ENCODE measurements around the gene OAS3.

Gene OAS3

GRCh38 chr12:112967858-112968257 is 29.6 kb downstream of the OAS3 start:
- Histone ChIP-seq H4K20me1 (no peaks in the 10 kb centered on the region), H3K4me2 (no peak overlapping the region), H3K9ac (no peak overlapping the region), H3K36me3 (peaks cover 58% of the 10 kb centered on the region), H3K27me3 (no peaks in the 10 kb centered on the region), H3K4me3 (no peak overlapping the region), H3K9me3 (no peaks in the 10 kb centered on the region), H3K27ac (no peak overlapping the region), H3K4me1 (peaks cover 31% of the 10 kb centered on the region)
- no peak for TF ChIP-seq Cebpa-rat (IDR thresholded peaks at IDR 0.05)

DNA sequence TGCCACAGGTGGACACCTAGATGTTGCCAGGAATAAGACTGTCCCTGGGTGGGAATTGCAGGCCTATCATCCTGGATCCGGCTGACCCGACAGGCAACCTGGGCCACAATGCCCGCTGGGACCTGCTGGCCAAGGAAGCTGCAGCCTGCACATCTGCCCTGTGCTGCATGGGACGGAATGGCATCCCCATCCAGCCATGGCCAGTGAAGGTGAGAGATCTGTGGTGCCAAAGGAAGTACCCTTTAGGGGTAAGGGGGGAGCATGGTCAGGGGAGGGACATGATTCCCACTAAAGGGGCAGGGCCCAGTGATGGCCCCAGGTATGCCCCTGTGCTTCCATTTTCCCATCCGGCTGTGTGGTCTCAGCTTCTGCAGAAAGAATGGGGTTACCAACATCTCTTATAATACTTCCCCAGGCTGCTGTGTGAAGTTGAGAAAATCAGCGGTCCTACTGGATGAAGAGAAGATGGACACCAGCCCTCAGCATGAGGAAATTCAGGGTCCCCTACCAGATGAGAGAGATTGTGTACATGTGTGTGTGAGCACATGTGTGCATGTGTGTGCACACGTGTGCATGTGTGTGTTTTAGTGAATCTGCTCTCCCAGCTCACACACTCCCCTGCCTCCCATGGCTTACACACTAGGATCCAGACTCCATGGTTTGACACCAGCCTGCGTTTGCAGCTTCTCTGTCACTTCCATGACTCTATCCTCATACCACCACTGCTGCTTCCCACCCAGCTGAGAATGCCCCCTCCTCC is 31.5 kb downstream of the OAS3 start:
- H3K4me2 ChIP-seq = peak overlapping the region; percentile 80; the same call in 1 of the 2 replicates
- H3K27me3 ChIP-seq = no peaks in the 10 kb centered on the region
- H3K9ac ChIP-seq = no peak overlapping the region
- no peaks in the 10 kb centered on the region for H4K20me1 ChIP-seq
- TF ChIP-seq Cebpa-rat (IDR thresholded peaks at IDR 0.05) = no peak
- peaks cover 41% of the 10 kb centered on the region for H3K4me1 ChIP-seq
- no peak overlapping the region for H3K27ac ChIP-seq
- H3K4me3 ChIP-seq = no peak overlapping the region
- no peaks in the 10 kb centered on the region for H3K9me3 ChIP-seq
- peaks cover 39% of the 10 kb centered on the region for H3K36me3 ChIP-seq

DNA sequence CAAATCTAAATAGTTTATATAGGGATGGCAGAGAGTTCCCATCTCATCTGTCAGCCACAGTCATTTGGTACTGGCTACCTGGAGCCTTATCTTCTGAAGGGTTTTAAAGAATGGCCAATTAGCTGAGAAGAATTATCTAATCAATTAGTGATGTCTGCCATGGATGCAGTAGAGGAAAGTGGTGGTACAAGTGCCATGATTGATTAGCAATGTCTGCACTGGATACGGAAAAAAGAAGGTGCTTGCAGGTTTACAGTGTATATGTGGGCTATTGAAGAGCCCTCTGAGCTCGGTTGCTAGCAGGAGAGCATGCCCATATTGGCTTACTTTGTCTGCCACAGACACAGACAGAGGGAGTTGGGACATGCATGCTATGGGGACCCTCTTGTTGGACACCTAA is 32.1 kb downstream of the OAS3 start:
- H4K20me1 ChIP-seq = no peaks in the 10 kb centered on the region
- TF ChIP-seq Cebpa-rat (IDR thresholded peaks at IDR 0.05) = no peak
- no peak overlapping the region for H3K4me3 ChIP-seq
- H3K27ac ChIP-seq = no peak overlapping the region; the same call in 1 of the 2 replicates
- H3K36me3 ChIP-seq = peaks cover 33% of the 10 kb centered on the region
- H3K27me3 ChIP-seq = no peaks in the 10 kb centered on the region
- H3K4me1 ChIP-seq = peaks cover 41% of the 10 kb centered on the region
- H3K4me2 ChIP-seq = peak overlapping the region; percentile 80
- H3K9me3 ChIP-seq = no peaks in the 10 kb centered on the region
- H3K9ac ChIP-seq = no peak overlapping the region

DNA sequence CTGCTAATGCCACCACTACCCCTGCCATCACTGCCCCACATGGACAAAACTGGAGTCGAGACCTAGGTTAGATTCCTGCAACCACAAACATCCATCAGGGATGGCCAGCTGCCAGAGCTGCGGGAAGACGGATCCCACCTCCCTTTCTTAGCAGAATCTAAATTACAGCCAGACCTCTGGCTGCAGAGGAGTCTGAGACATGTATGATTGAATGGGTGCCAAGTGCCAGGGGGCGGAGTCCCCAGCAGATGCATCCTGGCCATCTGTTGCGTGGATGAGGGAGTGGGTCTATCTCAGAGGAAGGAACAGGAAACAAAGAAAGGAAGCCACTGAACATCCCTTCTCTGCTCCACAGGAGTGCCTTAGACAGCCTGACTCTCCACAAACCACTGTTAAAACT is 33.0 kb downstream of the OAS3 start:
- Histone ChIP-seq H3K36me3 (peaks cover 24% of the 10 kb centered on the region), H3K4me1 (peaks cover 41% of the 10 kb centered on the region), H3K27me3 (no peaks in the 10 kb centered on the region)

DNA sequence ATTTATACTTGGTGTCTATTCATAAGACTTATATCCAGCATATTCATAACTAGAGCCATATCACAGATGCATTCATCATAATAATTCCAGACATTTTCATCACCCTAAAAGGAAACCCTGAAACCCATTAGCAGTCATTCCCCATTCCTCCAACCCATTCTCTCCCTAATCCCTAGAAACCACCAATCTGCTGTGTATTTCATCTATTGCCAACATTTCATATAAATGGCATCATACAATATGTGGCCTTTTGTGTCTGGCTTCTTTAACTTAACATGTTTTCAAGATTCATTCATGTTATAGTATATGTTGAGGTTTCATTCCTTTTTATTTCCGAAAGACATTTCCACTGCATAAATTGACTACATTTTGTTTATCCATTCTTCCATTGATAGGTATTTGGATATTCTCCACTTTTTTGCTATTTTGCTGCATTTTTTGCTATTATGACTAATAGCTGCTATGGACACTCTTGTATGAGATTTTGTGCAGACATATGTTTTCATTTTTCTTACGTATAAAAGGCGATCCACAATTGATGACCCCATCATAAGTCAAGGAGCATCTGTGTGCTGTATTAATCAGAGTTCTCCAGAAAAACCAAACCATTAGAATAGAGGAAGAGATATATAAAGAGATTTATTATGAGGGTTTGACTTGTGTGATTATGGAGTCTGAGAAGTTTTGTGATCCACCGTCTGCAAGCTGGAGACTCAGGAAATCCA is 34.9 kb downstream of the OAS3 start:
- TF ChIP-seq Cebpa-rat (IDR thresholded peaks at IDR 0.05) = no peak
- Histone ChIP-seq H3K9ac (no peak overlapping the region), H3K36me3 (0 out of 2 replicates have a peak, but pooled peaks cover 10% of the 10 kb centered on the region), H3K27ac (no peak overlapping the region), H3K4me1 (peaks cover 51% of the 10 kb centered on the region), H4K20me1 (no peaks in the 10 kb centered on the region), H3K4me2 (0 out of 2 replicates have a peak overlapping the region, but pooled peaks have one; percentile 8), H3K9me3 (no peaks in the 10 kb centered on the region), H3K4me3 (no peak overlapping the region), H3K27me3 (no peaks in the 10 kb centered on the region)

More for the DNA sequence above, 33.0 kb downstream of the OAS3 start:
- peak overlapping the region; percentile 29 for H3K27ac ChIP-seq
- H4K20me1 ChIP-seq = no peaks in the 10 kb centered on the region
- no peaks in the 10 kb centered on the region for H3K9me3 ChIP-seq
- no peak overlapping the region for H3K4me3 ChIP-seq
- H3K9ac ChIP-seq = no peak overlapping the region; the same call in 1 of the 2 replicates
- H3K4me2 ChIP-seq = peak overlapping the region; percentile 80
- TF ChIP-seq Cebpa-rat (IDR thresholded peaks at IDR 0.05) = no peak

DNA sequence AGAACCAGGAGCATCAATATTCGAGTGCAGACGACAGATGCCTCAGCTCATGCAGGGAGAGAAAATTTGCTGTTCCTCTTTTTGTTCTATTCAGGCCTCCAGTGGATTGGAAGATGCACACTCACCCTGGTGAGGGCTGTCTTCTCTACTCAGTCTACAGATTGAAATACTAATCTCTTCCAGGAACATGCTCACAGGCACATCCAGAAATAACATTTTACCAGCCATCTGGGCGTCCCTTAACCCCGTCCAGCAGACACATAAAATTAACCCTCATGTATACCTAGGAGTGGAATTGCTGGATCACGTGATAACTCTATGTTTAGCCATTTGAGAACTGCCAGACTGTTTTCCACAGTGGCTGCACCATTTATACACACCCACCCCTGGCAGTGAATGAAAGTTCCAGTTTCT is 35.6 kb downstream of the OAS3 start:
- 0 out of 2 replicates have a peak, but pooled peaks cover 8% of the 10 kb centered on the region for H3K36me3 ChIP-seq
- no peaks in the 10 kb centered on the region for H3K27me3 ChIP-seq
- H4K20me1 ChIP-seq = no peaks in the 10 kb centered on the region
- no peak overlapping the region for H3K27ac ChIP-seq
- H3K9ac ChIP-seq = no peak overlapping the region
- peaks cover 56% of the 10 kb centered on the region for H3K4me1 ChIP-seq
- 0 out of 2 replicates have a peak overlapping the region, but pooled peaks have one; percentile 8 for H3K4me2 ChIP-seq
- TF ChIP-seq Cebpa-rat (IDR thresholded peaks at IDR 0.05) = no peak
- no peak overlapping the region for H3K4me3 ChIP-seq
- H3K9me3 ChIP-seq = no peaks in the 10 kb centered on the region

- H3K27me3 ChIP-seq = no peaks in the 10 kb centered on the region
- no peak for TF ChIP-seq Cebpa-rat (IDR thresholded peaks at IDR 0.05)
- 0 out of 2 replicates have a peak, but pooled peaks cover 3% of the 10 kb centered on the region for H3K36me3 ChIP-seq
- no peak overlapping the region for H3K4me2 ChIP-seq
- no peak overlapping the region for H3K27ac ChIP-seq
- H3K9ac ChIP-seq = no peak overlapping the region
- peaks cover 62% of the 10 kb centered on the region for H3K4me1 ChIP-seq
- no peaks in the 10 kb centered on the region for H4K20me1 ChIP-seq
- H3K4me3 ChIP-seq = no peak overlapping the region
- H3K9me3 ChIP-seq = no peaks in the 10 kb centered on the region
Measured at GRCh38 chr12:112974904-112975303, 36.6 kb downstream of the OAS3 start.

GRCh38 chr12:112977139-112977538 is 38.9 kb downstream of the OAS3 start:
- no peaks in the 10 kb centered on the region for H3K9me3 ChIP-seq
- H3K4me2 ChIP-seq = peak overlapping the region; percentile 78
- no peak overlapping the region for H3K4me3 ChIP-seq
- H3K27ac ChIP-seq = peak overlapping the region; percentile 81; the same call in 1 of the 2 replicates
- no peak for TF ChIP-seq Cebpa-rat (IDR thresholded peaks at IDR 0.05)
- H4K20me1 ChIP-seq = no peaks in the 10 kb centered on the region
- no peaks in the 10 kb centered on the region for H3K27me3 ChIP-seq
- no peaks in the 10 kb centered on the region for H3K36me3 ChIP-seq
- peaks cover 51% of the 10 kb centered on the region for H3K4me1 ChIP-seq
- H3K9ac ChIP-seq = no peak overlapping the region

GRCh38 chr12:112977641-112978040 is 39.4 kb downstream of the OAS3 start:
- Histone ChIP-seq H3K36me3 (no peaks in the 10 kb centered on the region), H3K4me3 (peak overlapping the region; percentile 63), H3K9ac (peak overlapping the region; percentile 72), H3K27me3 (no peaks in the 10 kb centered on the region), H4K20me1 (no peaks in the 10 kb centered on the region), H3K4me2 (peak overlapping the region; percentile 78), H3K27ac (peak overlapping the region; percentile 81), H3K4me1 (peaks cover 47% of the 10 kb centered on the region), H3K9me3 (peaks cover 3% of the 10 kb centered on the region; the same call in 1 of the 2 replicates)
- TF ChIP-seq Cebpa-rat (IDR thresholded peaks at IDR 0.05) = no peak

All from BLaER1 (cell line).